Mesenchymal stem cell (in vitro differentiated cells and primary cell): Measurements from ENCODE around the gene MYG1.

Experiments
- DNase-seq: peaks from one replicate; pipeline ENCODE4 v3.0.0-alpha.2; 2013
- H2AFZ ChIP-seq: one replicate; pipeline ENCODE4 v1.6.1; 2013; ENCODE audit warnings: low read depth, mild to moderate bottlenecking, control low read depth, inconsistent platforms, low read length, moderate library complexity
- H2AK5ac ChIP-seq: 2 replicates; pipeline ENCODE4 v1.6.1; 2013; ENCODE audit warnings: low read length, moderate library complexity, mild to moderate bottlenecking, inconsistent platforms; ENCODE audit not compliant: severe bottlenecking
- H2BK120ac ChIP-seq: one replicate; pipeline ENCODE4 v1.6.1; 2013; ENCODE audit warnings: low read depth, mild to moderate bottlenecking, inconsistent platforms, low read length, moderate library complexity
- H2BK12ac ChIP-seq, 2 experiments: one replicate each; pipeline ENCODE4 v1.6.1; 2013; ENCODE audit warnings: inconsistent platforms in 2 of 2, low read length in 2 of 2, mild to moderate bottlenecking in 2 of 2, moderate library complexity in 2 of 2, control low read depth in 1 of 2
- H2BK15ac ChIP-seq: one replicate; pipeline ENCODE4 v1.6.1; 2013; ENCODE audit warnings: mild to moderate bottlenecking, low read depth, inconsistent platforms; ENCODE audit not compliant: poor library complexity, severe bottlenecking
- H2BK5ac ChIP-seq: 2 replicates; pipeline ENCODE4 v1.6.1; 2013; ENCODE audit warnings: low read depth, mild to moderate bottlenecking, low read length, control low read depth, inconsistent platforms; ENCODE audit not compliant: poor library complexity, severe bottlenecking
- H3K14ac ChIP-seq, 2 experiments: one replicate each; pipeline ENCODE4 v1.6.1; 2013; ENCODE audit warnings: inconsistent platforms in 2 of 2, low read length in 2 of 2, control low read depth in 1 of 2, mild to moderate bottlenecking in 1 of 2, moderate library complexity in 1 of 2
- H3K18ac ChIP-seq, 2 experiments: one replicate each; pipeline ENCODE4 v1.6.1; 2013; ENCODE audit warnings: inconsistent platforms in 2 of 2, low read length in 2 of 2, control low read depth in 1 of 2, low read depth in 1 of 2, mild to moderate bottlenecking in 1 of 2
- H3K23ac ChIP-seq, 2 experiments: one replicate each; pipeline ENCODE4 v1.6.1; 2013; ENCODE audit warnings: inconsistent platforms in 2 of 2, low read length in 2 of 2, mild to moderate bottlenecking in 2 of 2, moderate library complexity in 2 of 2, control low read depth in 1 of 2
- H3K27ac ChIP-seq: 2 replicates; pipeline ENCODE4 v1.5.1; 2013; ENCODE audit warnings: mild to moderate bottlenecking, moderate library complexity, low read length, control low read depth, inconsistent platforms; ENCODE audit not compliant: poor library complexity, severe bottlenecking
- H3K27me3 ChIP-seq, 2 experiments: 2 replicates each; pipeline versions ENCODE4 v1.6.1 to v1.7.0; 2013; ENCODE audit warnings: low read length in 2 of 2, mild to moderate bottlenecking in 2 of 2, moderate library complexity in 2 of 2, control low read depth in 1 of 2, inconsistent platforms in 1 of 2; ENCODE audit not compliant: control insufficient read depth in 1 of 2, insufficient read depth in 1 of 2
- H3K36me3 ChIP-seq, 2 experiments: 2 replicates each; pipeline versions ENCODE4 v1.6.1 to v1.7.0; 2013; ENCODE audit warnings: low read length in 2 of 2, control low read depth in 1 of 2, inconsistent platforms in 1 of 2, low read depth in 1 of 2, mild to moderate bottlenecking in 1 of 2; ENCODE audit not compliant: insufficient read depth in 2 of 2, control insufficient read depth in 1 of 2
- H3K4ac ChIP-seq, 2 experiments: one replicate each; pipeline ENCODE4 v1.6.1; 2013; ENCODE audit warnings: inconsistent platforms in 2 of 2, low read length in 2 of 2, mild to moderate bottlenecking in 2 of 2, moderate library complexity in 2 of 2, control low read depth in 1 of 2, low read depth in 1 of 2
- H3K4me1 ChIP-seq: 2 replicates; pipeline ENCODE4 v1.6.1; 2013; ENCODE audit warnings: low read depth, low read length, control low read depth; ENCODE audit not compliant: control insufficient read depth, insufficient read depth
- H3K4me2 ChIP-seq: 2 replicates; pipeline ENCODE4 v1.6.1; 2013; ENCODE audit warnings: low read length, mild to moderate bottlenecking, inconsistent platforms; ENCODE audit not compliant: poor library complexity, severe bottlenecking
- H3K4me3 ChIP-seq, 2 experiments: 2 replicates each; pipeline versions ENCODE4 v1.5.1 to v1.7.0; 2013; ENCODE audit warnings: low read length in 2 of 2, mild to moderate bottlenecking in 2 of 2, control low read depth in 1 of 2, low read depth in 1 of 2; ENCODE audit not compliant: insufficient read depth in 1 of 2
- H3K79me1 ChIP-seq: replicated peaks from 2 replicates; pipeline ENCODE4 v1.6.1; 2013; ENCODE audit warnings: mild to moderate bottlenecking, control low read depth, low read length, inconsistent platforms; ENCODE audit not compliant: poor library complexity, severe bottlenecking
- H3K9ac ChIP-seq: 2 replicates; pipeline ENCODE4 v1.7.0; 2013; ENCODE audit warnings: mild to moderate bottlenecking, low read length, moderate library complexity
- H3K9me3 ChIP-seq: 2 replicates; pipeline ENCODE4 v1.7.0; 2013; ENCODE audit warnings: mild to moderate bottlenecking, low read length; ENCODE audit not compliant: control insufficient read depth
- H4K8ac ChIP-seq: one replicate; pipeline ENCODE4 v1.6.1; 2013; ENCODE audit warnings: inconsistent platforms, mild to moderate bottlenecking, low read length, moderate library complexity
- H4K91ac ChIP-seq: one replicate; pipeline ENCODE4 v1.6.1; 2013; ENCODE audit warnings: mild to moderate bottlenecking, low read length, inconsistent platforms
- WGBS: methylation state at CpG from one replicate; pipeline ENCODE4 v1.1.7; 2013; ENCODE audit warnings: mixed read lengths; 5-methylcytosine and 5-hydroxymethylcytosine counted together

MYG1 gene

GRCh38 chr12:53308276-53308675 is 8.8 kb downstream of the MYG1 start:
- Histone ChIP-seq H4K91ac (no peak overlapping the region), H3K14ac (no peak overlapping the region), H2AFZ (no peak overlapping the region), H3K79me1 (peaks cover 14% of the 10 kb centered on the region), H2BK12ac (no peak overlapping the region), H3K4me1 (no peaks in the 10 kb centered on the region), H2BK5ac (no peak overlapping the region), H2BK120ac (no peak overlapping the region), H3K36me3 (peaks cover 52 to 68% of the 10 kb centered on the region in 2 experiments), H3K27ac (no peak overlapping the region), H2AK5ac (no peak overlapping the region), H2BK15ac (no peak overlapping the region), H3K18ac (no peak overlapping the region), H3K27me3 (no peaks in the 10 kb centered on the region), H3K9me3 (no peaks in the 10 kb centered on the region), H3K4ac (no peak overlapping the region), H3K9ac (no peak overlapping the region), H4K8ac (no peak overlapping the region), H3K4me2 (no peak overlapping the region), H3K23ac (no peak overlapping the region), H3K4me3 (no peak overlapping the region)
- no peak for DNase-seq
- 92% methylated on average over 4 of the region's 4 CpGs for WGBS

GRCh38 chr12:53313996-53314395 is 14.5 kb downstream of the MYG1 start:
- H4K8ac ChIP-seq = no peak overlapping the region
- H3K79me1 ChIP-seq = peaks cover 21% of the 10 kb centered on the region
- H2AK5ac ChIP-seq = no peak overlapping the region
- WGBS = 96% methylated on average over 2 of the region's 3 CpGs
- no peak overlapping the region for H2BK120ac ChIP-seq
- no peak overlapping the region for H3K23ac ChIP-seq
- H2BK15ac ChIP-seq = no peak overlapping the region
- no peak for DNase-seq
- no peaks in the 10 kb centered on the region for H3K4me1 ChIP-seq
- no peak overlapping the region for H3K4me2 ChIP-seq
- no peak overlapping the region for H3K18ac ChIP-seq
- no peak overlapping the region for H3K4me3 ChIP-seq
- H4K91ac ChIP-seq = no peak overlapping the region
- H3K4ac ChIP-seq = no peak overlapping the region
- no peak overlapping the region for H2BK5ac ChIP-seq
- no peak overlapping the region for H2BK12ac ChIP-seq
- H3K9ac ChIP-seq = no peak overlapping the region
- H3K36me3 ChIP-seq = peaks cover 42 to 67% of the 10 kb centered on the region in 2 experiments
- H3K27me3 ChIP-seq = no peaks in the 10 kb centered on the region
- no peak overlapping the region for H2AFZ ChIP-seq
- H3K9me3 ChIP-seq = no peaks in the 10 kb centered on the region
- H3K14ac ChIP-seq = no peak overlapping the region
- no peak overlapping the region for H3K27ac ChIP-seq

- H2BK120ac ChIP-seq = no peak overlapping the region
- peak overlapping the region; percentile 93 for H3K9ac ChIP-seq
- WGBS = 39% methylated on average over 6 of the region's 10 CpGs
- H3K79me1 ChIP-seq = peaks cover 27% of the 10 kb centered on the region
- peak overlapping the region; percentile 98 for H3K27ac ChIP-seq
- no peak overlapping the region for H2BK12ac ChIP-seq
- no peak overlapping the region for H3K14ac ChIP-seq
- peak overlapping the region in 1 of 2 experiments; percentile 40 for H3K4ac ChIP-seq
- H3K36me3 ChIP-seq = peaks cover 19 to 34% of the 10 kb centered on the region in 2 experiments
- H3K4me2 ChIP-seq = peak overlapping the region; percentile 60
- H3K23ac ChIP-seq = no peak overlapping the region
- H3K18ac ChIP-seq = peak overlapping the region in 1 of 2 experiments; percentile 46
- no peak for DNase-seq
- peak overlapping the region; percentile 5 for H4K8ac ChIP-seq
- H4K91ac ChIP-seq = no peak overlapping the region
- H3K9me3 ChIP-seq = no peaks in the 10 kb centered on the region
- no peak overlapping the region for H2BK15ac ChIP-seq
- no peak overlapping the region for H2AFZ ChIP-seq
- H3K4me3 ChIP-seq = peak overlapping the region; percentile 87 to 89
- H3K27me3 ChIP-seq = no peaks in the 10 kb centered on the region
- no peak overlapping the region for H2AK5ac ChIP-seq
- no peak overlapping the region for H2BK5ac ChIP-seq
- H3K4me1 ChIP-seq = peaks cover 16% of the 10 kb centered on the region
Observed at GRCh38 chr12:53320352-53321195, 21.1 kb downstream of the MYG1 start.

GRCh38 chr12:53324113-53324778 is 24.8 kb downstream of the MYG1 start:
- peak overlapping the region; percentile 20 for H4K91ac ChIP-seq
- H2AK5ac ChIP-seq = no peak overlapping the region
- H3K9me3 ChIP-seq = no peaks in the 10 kb centered on the region
- H3K4ac ChIP-seq = peak overlapping the region; percentile 71 to 86
- peak overlapping the region; percentile 85 for H3K4me2 ChIP-seq
- WGBS = 20% methylated on average over 27 of the region's 28 CpGs
- H3K23ac ChIP-seq = no peak overlapping the region
- no peak overlapping the region for H3K14ac ChIP-seq
- peaks cover 12% of the 10 kb centered on the region for H3K79me1 ChIP-seq
- peak overlapping the region; percentile 41 for H3K27ac ChIP-seq
- peak overlapping the region; percentile 55 to 79 for H3K4me3 ChIP-seq
- peaks cover 23% of the 10 kb centered on the region for H3K4me1 ChIP-seq
- peak; percentile 26 for DNase-seq
- peaks cover 3 to 5% of the 10 kb centered on the region in 2 experiments for H3K36me3 ChIP-seq
- no peak overlapping the region for H2BK15ac ChIP-seq
- no peak overlapping the region for H2BK120ac ChIP-seq
- no peak overlapping the region for H2BK5ac ChIP-seq
- peak overlapping the region; percentile 67 for H4K8ac ChIP-seq
- peak overlapping the region; percentile 94 for H3K9ac ChIP-seq
- H2AFZ ChIP-seq = peak overlapping the region; percentile 91
- H3K27me3 ChIP-seq = peaks cover 10 to 22% of the 10 kb centered on the region in 2 experiments
- peak overlapping the region in 1 of 2 experiments; percentile 47 for H2BK12ac ChIP-seq
- peak overlapping the region; percentile 35 to 64 for H3K18ac ChIP-seq
